Nephron (organoid): ENCODE measurements around the gene IGF2BP2.

ENCODE experiments used
- H3K27ac Mint-ChIP-seq, 3 experiments: 2 replicates each; pipeline ENCODE4 v1.8.0; 2020; ENCODE audit warnings: mixed read lengths in 3 of 3, mild to moderate bottlenecking in 2 of 3, moderate library complexity in 1 of 3
- H3K27me3 Mint-ChIP-seq: 2 replicates; pipeline ENCODE4 v1.8.0; 2021; ENCODE audit warnings: low read depth, mild to moderate bottlenecking, moderate library complexity, mixed read lengths
- H3K36me3 Mint-ChIP-seq: 2 replicates; pipeline ENCODE4 v1.8.0; 2020; ENCODE audit warnings: low read depth, mixed read lengths
- H3K4me1 Mint-ChIP-seq: 2 replicates; pipeline ENCODE4 v1.8.0; 2020; ENCODE audit warnings: mixed read lengths
- H3K4me3 Mint-ChIP-seq, 3 experiments: 2 replicates each; pipeline ENCODE4 v1.8.0; 2020; ENCODE audit warnings: mild to moderate bottlenecking in 3 of 3, mixed read lengths in 3 of 3, moderate library complexity in 2 of 3
- H3K9me3 Mint-ChIP-seq: 2 replicates; pipeline ENCODE4 v1.8.0; 2020; ENCODE audit warnings: mixed read lengths
- TF ChIP-seq, protein P1 (sequence below), 3 experiments: fragments of 200-600 bp; sonication (generic); IDR thresholded peaks; one replicate each; pipeline ENCODE4 v1.5.0; 2021; ENCODE audit warnings: antibody characterized with exemption in 3 of 3; ENCODE audit not compliant: unreplicated experiment in 3 of 3

Gene IGF2BP2

DNA sequence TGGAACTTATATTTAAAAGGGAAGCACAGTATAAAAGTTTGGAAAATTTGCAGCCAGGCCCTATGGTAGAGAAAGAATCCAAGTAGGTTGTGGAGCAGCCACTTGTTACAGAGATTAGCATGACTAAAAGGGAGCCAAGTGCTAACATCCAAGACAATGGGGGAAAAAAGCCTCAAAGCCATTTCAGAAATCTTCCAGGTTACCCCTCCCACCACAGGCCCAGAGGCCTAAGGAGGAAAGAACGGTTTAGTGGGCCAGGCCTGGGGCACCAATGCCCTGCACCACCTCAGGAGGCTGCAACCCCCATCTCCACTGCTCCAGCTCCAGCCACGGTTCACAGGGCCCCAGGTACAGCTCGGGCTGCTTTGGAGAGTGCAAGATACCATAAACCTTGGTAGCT, 69.9 kb downstream of the IGF2BP2 start:
- Mint-ChIP-seq H3K27me3 (no peaks in the 10 kb centered on the region), H3K36me3 (peaks cover 71% of the 10 kb centered on the region), H3K27ac (no peak overlapping the region), H3K4me1 (peaks cover 34% of the 10 kb centered on the region), H3K9me3 (peaks cover 9% of the 10 kb centered on the region), H3K4me3 (no peak overlapping the region)
- TF ChIP-seq, protein P1, sequence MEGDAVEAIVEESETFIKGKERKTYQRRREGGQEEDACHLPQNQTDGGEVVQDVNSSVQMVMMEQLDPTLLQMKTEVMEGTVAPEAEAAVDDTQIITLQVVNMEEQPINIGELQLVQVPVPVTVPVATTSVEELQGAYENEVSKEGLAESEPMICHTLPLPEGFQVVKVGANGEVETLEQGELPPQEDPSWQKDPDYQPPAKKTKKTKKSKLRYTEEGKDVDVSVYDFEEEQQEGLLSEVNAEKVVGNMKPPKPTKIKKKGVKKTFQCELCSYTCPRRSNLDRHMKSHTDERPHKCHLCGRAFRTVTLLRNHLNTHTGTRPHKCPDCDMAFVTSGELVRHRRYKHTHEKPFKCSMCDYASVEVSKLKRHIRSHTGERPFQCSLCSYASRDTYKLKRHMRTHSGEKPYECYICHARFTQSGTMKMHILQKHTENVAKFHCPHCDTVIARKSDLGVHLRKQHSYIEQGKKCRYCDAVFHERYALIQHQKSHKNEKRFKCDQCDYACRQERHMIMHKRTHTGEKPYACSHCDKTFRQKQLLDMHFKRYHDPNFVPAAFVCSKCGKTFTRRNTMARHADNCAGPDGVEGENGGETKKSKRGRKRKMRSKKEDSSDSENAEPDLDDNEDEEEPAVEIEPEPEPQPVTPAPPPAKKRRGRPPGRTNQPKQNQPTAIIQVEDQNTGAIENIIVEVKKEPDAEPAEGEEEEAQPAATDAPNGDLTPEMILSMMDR (IDR thresholded peaks at IDR 0.05; ENCODE audit: unreplicated experiment in 3 of 3) = no peak

DNA sequence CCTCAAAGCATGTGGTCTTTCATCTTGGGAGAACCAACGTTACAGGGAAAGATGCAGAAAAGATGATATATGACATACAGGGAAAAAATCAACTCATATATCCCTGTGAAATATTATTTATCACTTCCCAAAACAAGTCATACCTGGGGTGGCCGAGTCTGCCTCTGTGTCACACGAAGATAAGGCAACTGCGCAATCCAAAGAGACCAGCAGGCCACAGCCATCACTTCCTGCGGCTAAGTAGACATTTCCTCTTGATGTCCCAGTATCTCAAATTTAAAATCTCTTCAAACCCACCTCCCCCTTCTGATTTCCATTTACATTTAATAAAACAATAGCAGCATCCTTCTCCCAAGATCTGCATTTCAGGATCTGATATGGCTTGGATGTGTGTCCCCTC, 71.5 kb downstream of the IGF2BP2 start:
- H3K4me1 Mint-ChIP-seq = peaks cover 26% of the 10 kb centered on the region
- H3K4me3 Mint-ChIP-seq = no peak overlapping the region
- H3K9me3 Mint-ChIP-seq = peaks cover 9% of the 10 kb centered on the region
- no peak overlapping the region for H3K27ac Mint-ChIP-seq
- peaks cover 73% of the 10 kb centered on the region for H3K36me3 Mint-ChIP-seq
- H3K27me3 Mint-ChIP-seq = no peaks in the 10 kb centered on the region
- TF ChIP-seq, protein P1 (IDR thresholded peaks at IDR 0.05; ENCODE audit: unreplicated experiment in 3 of 3) = no peak

DNA sequence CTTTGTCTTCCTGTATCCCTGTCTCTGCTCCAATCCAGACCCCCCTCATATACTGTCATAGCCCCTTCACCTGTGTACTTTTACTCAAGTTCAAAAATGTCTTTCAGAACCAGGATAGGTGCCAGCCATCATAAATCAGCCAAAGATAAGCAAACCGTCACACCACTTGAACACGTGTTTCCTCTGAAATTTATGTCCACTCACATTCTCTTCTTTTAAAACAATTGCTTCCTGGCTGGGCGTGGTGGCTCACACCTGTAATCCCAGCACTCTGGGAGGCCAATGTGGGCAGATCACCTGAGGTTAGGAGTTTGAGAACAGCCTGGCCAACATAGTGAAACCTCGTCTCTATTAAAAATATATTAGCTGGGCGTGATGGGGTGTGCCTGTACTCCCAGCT, 74.1 kb downstream of the IGF2BP2 start:
- H3K9me3 Mint-ChIP-seq = peaks cover 3% of the 10 kb centered on the region
- TF ChIP-seq, protein P1 (IDR thresholded peaks at IDR 0.05; ENCODE audit: unreplicated experiment in 3 of 3) = no peak
- no peak overlapping the region for H3K4me3 Mint-ChIP-seq
- no peaks in the 10 kb centered on the region for H3K27me3 Mint-ChIP-seq
- H3K4me1 Mint-ChIP-seq = peaks cover 30% of the 10 kb centered on the region
- peaks cover 52% of the 10 kb centered on the region for H3K36me3 Mint-ChIP-seq
- peak overlapping the region in 1 of 3 experiments; percentile 16 for H3K27ac Mint-ChIP-seq

DNA sequence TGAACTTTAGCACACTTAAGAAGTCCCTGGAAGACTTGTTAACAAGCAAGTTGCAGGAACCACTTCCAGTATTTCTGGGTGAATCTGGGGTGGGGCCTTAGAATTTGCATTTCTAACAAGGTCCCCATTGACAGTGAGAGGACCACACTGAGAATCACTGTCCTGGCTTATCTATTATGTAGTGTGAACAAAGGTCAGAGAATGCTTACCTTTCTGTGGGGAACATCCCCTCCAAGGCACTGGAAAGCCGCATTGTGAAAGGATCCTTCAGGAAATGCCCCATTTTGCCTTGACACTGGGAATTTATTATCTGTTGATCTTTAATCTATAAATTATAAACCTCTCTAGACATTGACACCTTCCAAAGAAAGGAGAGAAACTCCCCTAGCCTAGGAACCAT, 74.8 kb downstream of the IGF2BP2 start:
- TF ChIP-seq, protein P1 (IDR thresholded peaks at IDR 0.05; ENCODE audit: unreplicated experiment in 3 of 3) = no peak
- Mint-ChIP-seq H3K36me3 (peaks cover 45% of the 10 kb centered on the region), H3K9me3 (peaks cover 3% of the 10 kb centered on the region), H3K4me3 (no peak overlapping the region), H3K27me3 (no peaks in the 10 kb centered on the region), H3K4me1 (peaks cover 37% of the 10 kb centered on the region), H3K27ac (no peak overlapping the region)

DNA sequence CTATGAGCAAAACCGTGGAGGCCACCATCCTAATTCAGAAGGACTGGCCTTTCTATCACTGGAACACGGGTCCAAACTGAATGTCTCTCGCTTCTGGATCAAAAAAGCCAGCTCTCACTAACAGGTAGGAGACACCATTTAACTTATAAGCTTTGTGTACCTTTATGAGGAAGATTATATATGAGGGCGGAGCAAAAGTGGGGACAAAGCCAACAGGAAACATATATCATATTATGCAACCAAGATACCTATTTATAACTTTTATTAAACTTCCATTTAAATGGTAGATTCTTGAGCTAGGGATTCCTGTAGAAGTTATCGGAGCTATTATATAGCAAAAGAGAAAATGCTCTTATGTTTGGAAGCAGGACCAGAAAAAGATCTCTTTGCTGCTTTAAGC, 78.4 kb downstream of the IGF2BP2 start:
- Mint-ChIP-seq H3K9me3 (no peaks in the 10 kb centered on the region), H3K4me3 (no peak overlapping the region), H3K27me3 (no peaks in the 10 kb centered on the region), H3K27ac (peak overlapping the region; percentile 66 to 92 (median 73)), H3K4me1 (peaks cover 49% of the 10 kb centered on the region), H3K36me3 (peaks cover 15% of the 10 kb centered on the region)
- TF ChIP-seq, protein P1 (IDR thresholded peaks at IDR 0.05; ENCODE audit: unreplicated experiment in 3 of 3) = no peak

DNA sequence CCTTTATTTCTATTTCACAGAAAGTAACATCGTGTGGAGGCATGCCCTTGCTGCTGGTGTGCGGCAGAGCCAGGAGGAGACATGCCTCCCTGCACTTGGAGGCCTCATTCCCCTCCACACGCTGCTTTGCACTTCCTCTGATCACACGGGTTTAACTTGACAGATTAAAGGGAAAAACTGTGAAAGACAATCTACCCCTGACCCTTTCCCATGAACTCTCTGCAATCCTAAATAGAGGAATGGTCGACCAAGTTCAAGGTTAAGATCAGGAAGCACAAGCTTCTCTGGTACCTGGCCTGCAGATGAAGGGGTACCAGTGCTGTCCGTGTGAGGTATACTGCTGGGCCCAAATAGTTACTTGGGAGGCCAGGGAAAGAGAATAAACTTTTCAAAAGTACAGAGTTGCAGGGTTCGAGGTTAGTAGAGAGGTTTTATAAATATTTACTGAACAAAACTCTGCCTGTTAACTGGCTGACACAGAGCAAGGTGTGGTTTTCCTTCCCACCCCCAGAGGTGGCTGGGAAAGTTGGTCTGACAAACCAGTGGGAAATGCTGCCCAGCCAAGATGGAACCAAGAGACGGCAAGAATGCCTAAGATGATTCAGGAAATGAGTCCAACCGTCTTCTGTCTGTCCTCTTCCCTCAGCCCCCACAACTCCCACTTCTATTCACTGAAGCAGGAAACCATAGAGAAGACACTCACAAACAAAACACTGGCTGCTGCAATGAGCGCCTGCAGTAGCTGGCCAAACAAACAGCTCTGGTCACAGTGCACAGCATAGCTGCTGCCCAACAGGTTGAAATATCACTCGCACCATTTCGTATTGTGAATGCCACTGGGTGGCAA, 79.6 kb downstream of the IGF2BP2 start:
- Mint-ChIP-seq H3K9me3 (no peaks in the 10 kb centered on the region), H3K27me3 (no peaks in the 10 kb centered on the region), H3K4me3 (peak overlapping the region in 1 of 3 experiments; percentile 23), H3K27ac (peak overlapping the region; percentile 66 to 92 (median 73)), H3K4me1 (peaks cover 46% of the 10 kb centered on the region), H3K36me3 (peaks cover 6% of the 10 kb centered on the region)
- TF ChIP-seq, protein P1 (IDR thresholded peaks at IDR 0.05; ENCODE audit: unreplicated experiment in 3 of 3) = no peak
